NCI-H2029 treated with DMSO at 0.1 percent for 48 hours (cell line): Measurements from ENCODE around the gene EXD3.
"Not testable (repeated sequence)": the region's sequence is repeated elsewhere in the genome, so short reads cannot be mapped to it uniquely, and the experiment has no call there.

Experiments
- DNase-seq: peaks from one replicate; lab custom pipeline; 2025; lab: John Stamatoyannopoulos, UW

The EXD3 gene

GRCh38 chr9:137339045-137339907 lies 83.7 kb downstream of the EXD3 start:
- no peak for DNase-seq

- no peak for DNase-seq
Observed at GRCh38 chr9:137336735-137337134, 86.2 kb downstream of the EXD3 start.

DNA sequence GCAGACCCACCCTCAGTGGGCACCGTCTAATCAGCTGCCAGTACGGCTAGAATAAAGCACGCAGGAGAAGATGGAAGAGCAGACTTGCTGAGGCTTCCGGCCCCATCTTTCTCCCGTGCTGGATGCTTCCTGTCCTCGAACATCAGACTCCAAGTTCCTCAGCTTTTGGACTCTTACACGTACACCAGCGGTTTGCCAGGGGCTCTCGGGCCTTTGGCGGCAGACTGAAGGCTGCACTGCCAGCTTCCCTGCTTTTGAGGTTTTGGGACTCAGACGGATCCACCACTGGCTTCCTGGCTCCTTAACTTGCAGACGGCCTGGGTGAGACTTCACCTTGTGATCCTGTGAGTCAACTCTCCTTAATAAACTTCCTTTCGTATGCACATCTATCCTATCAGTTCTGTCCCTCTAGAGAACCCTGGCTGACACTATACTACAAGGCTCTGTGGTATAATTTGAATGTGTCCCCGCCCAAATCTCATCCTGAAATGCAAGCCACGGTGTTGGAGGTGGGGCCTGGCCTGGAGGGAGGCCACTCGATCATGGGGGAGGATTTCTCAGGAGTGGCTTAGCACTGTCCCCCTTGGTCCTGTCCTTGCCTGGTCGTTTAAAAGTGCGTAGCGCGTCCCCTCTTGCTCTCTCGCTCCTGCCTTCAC lies 89.8 kb downstream of the EXD3 start:
- DNase-seq: no peak

GRCh38 chr9:137331929-137332328 lies 91.0 kb downstream of the EXD3 start:
- DNase-seq: no peak

DNA sequence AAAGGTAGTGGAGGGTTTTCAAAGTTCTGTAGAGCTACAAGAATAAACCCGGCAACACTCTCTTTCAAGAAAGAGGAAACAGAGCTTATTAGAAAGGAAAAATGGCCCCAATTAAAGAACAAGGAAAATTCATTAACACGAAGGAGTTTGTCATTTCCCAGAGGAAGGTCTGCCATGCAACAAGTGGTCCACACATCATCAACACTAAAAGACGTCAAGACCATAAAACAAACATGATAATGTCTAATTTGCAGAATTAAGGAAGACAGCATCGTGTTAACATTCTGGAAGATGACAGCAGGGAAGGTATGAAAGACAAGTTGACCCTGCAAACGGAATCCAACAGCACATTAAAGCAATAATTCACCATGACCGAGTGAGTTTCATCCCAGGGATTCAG lies 92.3 kb downstream of the EXD3 start:
- DNase-seq: no peak

- DNase-seq: not testable (repeated sequence)
Observed at GRCh38 chr9:137329590-137329989, 93.4 kb downstream of the EXD3 start.

DNA sequence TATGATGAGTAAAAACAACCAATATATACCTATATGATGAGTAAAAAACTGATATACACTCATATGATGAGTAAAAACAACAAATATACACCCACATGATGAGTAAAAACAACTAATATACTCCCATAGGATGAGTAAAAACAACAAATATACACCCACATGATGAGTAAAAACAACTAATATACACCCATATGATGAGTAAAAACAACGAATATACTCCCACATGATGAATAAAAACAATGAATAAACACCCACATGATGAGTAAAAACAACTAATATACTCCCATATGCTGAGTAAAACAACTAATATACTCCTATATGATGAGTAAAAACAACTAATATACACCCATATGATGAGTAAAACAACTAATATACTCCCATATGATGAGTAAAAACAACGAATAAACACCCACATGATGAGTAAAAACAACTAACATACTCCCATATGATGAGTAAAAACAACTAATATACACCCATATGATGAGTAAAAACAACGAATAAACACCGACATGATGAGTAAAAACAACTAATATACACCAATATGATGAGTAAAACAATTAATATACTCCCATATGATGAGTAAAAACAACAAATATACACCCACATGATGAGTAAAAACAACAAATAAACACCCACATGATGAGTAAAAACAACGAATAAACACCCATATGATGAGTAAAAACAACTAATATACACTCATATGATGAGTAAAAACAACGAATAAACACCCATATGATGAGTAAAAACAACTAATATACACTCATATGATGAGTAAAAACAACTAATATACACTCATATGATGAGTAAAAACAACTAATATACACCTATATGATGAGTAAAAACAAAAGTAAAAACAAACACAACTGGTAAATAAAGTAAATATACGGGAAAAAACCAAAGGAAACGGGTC lies 95.1 kb downstream of the EXD3 start:
- not testable (repeated sequence) for DNase-seq

GRCh38 chr9:137326445-137327065 lies 96.4 kb downstream of the EXD3 start:
- DNase-seq: no peak

GRCh38 chr9:137325799-137326198 lies 97.2 kb downstream of the EXD3 start:
- no peak for DNase-seq

GRCh38 chr9:137325124-137325523 lies 97.8 kb downstream of the EXD3 start:
- DNase-seq: no peak

- no peak for DNase-seq
Observed at GRCh38 chr9:137323531-137324331, 99.2 kb downstream of the EXD3 start.

- no peak for DNase-seq
Observed at GRCh38 chr9:137321726-137322361, 101.1 kb downstream of the EXD3 start.

DNA sequence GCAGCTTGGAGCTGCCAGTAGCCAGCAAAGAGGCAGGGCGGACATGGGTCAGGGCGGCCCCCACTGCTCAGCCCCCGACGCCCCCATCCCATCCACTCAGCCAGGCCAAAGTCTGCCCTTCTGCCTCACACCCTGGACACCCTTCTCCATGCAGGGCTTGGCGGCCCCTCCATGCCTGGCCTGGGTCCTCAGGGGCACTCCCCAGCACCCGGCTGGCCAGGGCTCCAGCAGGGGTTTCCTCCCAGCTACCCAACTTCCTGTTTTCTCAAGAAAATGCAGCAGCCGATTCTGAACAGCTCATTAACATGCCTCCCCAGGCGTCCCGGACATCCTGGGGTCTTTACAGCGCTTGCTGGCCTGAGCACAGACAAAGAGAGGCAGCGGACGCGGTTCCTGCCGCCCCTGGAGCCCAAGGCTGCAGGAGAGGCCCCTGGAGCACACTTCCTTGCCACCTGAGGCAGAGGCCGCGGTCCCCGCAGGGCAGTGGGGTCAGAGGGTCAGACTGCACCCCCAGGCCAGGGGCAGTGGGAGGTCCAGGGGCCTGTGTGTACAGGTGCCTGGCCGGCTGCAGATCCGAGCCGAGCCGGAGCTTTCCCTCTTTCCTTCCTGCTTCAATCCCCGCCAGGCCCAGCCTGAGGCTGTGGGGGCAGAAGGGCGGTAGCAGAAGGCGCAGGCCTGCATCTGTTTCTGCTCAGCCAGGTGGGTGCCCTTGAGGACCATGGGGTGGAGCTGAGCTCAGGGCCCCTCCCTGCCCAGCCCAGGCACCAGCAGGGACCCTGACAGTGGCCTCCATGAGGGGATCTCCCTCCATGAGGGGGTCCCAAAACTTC lies 102.2 kb downstream of the EXD3 start:
- DNase-seq: no peak

- DNase-seq: no peak
Observed at GRCh38 chr9:137319739-137320551, 103.0 kb downstream of the EXD3 start.

- DNase-seq: no peak
Observed at GRCh38 chr9:137319011-137319738, 103.8 kb downstream of the EXD3 start.

- no peak for DNase-seq
Observed at GRCh38 chr9:137318602-137319001, 104.4 kb downstream of the EXD3 start.

DNA sequence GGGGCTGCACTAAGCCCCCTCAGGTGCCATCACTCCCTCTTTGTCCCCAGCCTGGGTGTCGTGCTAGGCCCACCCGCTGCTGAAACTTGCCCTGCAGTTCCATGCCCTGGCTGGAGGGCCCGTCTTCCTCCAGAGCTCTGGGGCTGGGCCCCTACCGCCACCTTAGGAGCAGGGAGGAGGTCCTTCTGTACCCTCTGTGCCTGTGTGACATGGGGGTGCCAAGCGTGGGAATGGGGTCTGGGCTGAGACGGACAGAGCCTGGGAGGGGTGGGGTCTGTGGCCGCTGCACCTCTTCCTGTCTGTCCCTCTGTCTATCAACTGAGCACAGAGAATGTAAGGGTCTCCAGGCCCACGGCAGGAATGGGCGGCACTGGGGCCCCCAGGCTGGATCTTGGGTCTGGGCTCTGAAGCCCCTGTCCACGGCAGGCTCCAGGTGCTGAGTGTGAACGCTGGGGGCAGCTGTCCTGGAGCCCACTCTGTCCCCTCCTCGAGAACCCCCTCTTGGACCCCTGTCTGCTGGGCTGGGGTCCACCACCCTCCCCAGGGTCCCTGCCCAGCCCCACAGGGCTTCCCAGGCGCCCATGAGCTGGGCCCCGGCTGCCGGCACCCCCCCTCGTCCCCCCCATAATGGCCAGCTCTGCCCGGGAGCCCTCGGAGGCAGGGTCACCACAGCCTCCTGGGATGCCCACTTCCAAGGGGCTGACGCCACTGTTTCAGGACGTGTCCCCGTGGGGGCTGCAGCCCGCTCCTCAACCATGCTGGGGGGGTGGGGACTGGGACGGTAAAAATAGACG lies 105.0 kb downstream of the EXD3 start:
- DNase-seq: no peak
